ENCODE data around the gene ACAD8.

DNA sequence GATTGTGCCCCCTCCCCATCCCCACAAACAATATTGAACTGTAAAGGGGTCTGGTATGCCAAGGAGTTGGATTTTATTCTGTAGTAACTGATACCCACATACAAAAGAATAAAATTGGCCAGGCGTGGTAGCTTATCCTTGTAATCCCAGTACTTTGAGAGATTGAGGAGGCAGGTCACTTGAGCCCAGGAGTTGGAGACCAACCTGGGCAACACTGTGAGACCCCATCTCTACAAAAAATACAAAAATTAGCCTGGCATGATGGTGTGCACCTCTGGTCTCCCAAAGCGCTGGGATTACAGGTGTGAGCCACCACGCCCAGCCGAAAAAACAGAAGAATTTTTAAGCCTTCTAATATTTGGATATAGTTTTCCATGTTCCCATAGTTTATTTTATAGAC lies 18.6 kb downstream of the ACAD8 start:
- TF ChIP-seq, protein P1, sequence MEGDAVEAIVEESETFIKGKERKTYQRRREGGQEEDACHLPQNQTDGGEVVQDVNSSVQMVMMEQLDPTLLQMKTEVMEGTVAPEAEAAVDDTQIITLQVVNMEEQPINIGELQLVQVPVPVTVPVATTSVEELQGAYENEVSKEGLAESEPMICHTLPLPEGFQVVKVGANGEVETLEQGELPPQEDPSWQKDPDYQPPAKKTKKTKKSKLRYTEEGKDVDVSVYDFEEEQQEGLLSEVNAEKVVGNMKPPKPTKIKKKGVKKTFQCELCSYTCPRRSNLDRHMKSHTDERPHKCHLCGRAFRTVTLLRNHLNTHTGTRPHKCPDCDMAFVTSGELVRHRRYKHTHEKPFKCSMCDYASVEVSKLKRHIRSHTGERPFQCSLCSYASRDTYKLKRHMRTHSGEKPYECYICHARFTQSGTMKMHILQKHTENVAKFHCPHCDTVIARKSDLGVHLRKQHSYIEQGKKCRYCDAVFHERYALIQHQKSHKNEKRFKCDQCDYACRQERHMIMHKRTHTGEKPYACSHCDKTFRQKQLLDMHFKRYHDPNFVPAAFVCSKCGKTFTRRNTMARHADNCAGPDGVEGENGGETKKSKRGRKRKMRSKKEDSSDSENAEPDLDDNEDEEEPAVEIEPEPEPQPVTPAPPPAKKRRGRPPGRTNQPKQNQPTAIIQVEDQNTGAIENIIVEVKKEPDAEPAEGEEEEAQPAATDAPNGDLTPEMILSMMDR (IDR thresholded peaks at IDR 0.05) = no peak
- TF ChIP-seq EP300 (IDR thresholded peaks at IDR 0.05) = no peak
- TF ChIP-seq POLR2AphosphoS5 (IDR thresholded peaks at IDR 0.05) = no peak
- TF ChIP-seq POLR2A (IDR thresholded peaks at IDR 0.05; ENCODE audit: low read depth) = no peak
